HepG2 (cell line): Measurements from ENCODE around the gene PRXL2B. TPM values are rescaled to one million over a fixed set of nuclear protein-coding genes. Genes with fewer than 3 reads are reported as not detected.

Experiments used
- HDAC2 ChIP-seq: sonication (generic); formaldehyde crosslinking; IDR thresholded peaks from 2 replicates; pipeline ENCODE4 v1.4.0; 2020; ENCODE audit warnings: missing genetic modification reagents
- HOMEZ ChIP-seq: IDR thresholded peaks from 2 replicates; pipeline ENCODE4 v1.6.1; 2016; ENCODE audit warnings: low read depth
- HOXA3 ChIP-seq: sonication (generic); formaldehyde crosslinking; IDR thresholded peaks from 2 replicates; pipeline ENCODE4 v1.5.0; 2020; ENCODE audit warnings: missing genetic modification reagents
- IRF2 ChIP-seq: IDR thresholded peaks from 2 replicates; pipeline ENCODE4 v1.6.1; 2018; ENCODE audit warnings: missing genetic modification reagents, missing compliant biosample characterization
- KAT8 ChIP-seq: IDR thresholded peaks from 2 replicates; pipeline ENCODE4 v1.6.1; 2016; ENCODE audit warnings: missing genetic modification reagents, missing compliant biosample characterization
- PAX8 ChIP-seq: sonication (generic); formaldehyde crosslinking; IDR thresholded peaks from 2 replicates; pipeline ENCODE4 v1.8.0; 2022; ENCODE audit warnings: mild to moderate bottlenecking, missing genetic modification reagents, borderline replicate concordance
- PHF5A ChIP-seq: IDR thresholded peaks from one replicate; pipeline ENCODE4 v1.6.1; 2018; ENCODE audit warnings: low read depth, missing genetic modification reagents; ENCODE audit not compliant: unreplicated experiment
- PPARG ChIP-seq: conservative IDR thresholded peaks from 2 replicates; pipeline ENCODE4 v1.6.1; 2016; ENCODE audit warnings: missing biosample characterization, missing genetic modification reagents
- SKI ChIP-seq: fragments of 450-650 bp; IDR thresholded peaks from one replicate; pipeline ENCODE4 v1.6.1; 2018; ENCODE audit warnings: mild to moderate bottlenecking; ENCODE audit not compliant: partially characterized antibody
- SP5 ChIP-seq: IDR thresholded peaks from 2 replicates; pipeline ENCODE4 v1.6.1; 2016; ENCODE audit warnings: low read depth, borderline replicate concordance
- ZBTB1 ChIP-seq: sonication (generic); formaldehyde crosslinking; IDR thresholded peaks from 2 replicates; pipeline ENCODE4 v1.4.0; 2020; ENCODE audit warnings: missing genetic modification reagents, borderline replicate concordance
- ZFP36 ChIP-seq: fragments of 150-350 bp; IDR thresholded peaks from 2 replicates; pipeline ENCODE4 v1.6.1; 2018; ENCODE audit warnings: borderline replicate concordance, low read length, low read depth; ENCODE audit not compliant: partially characterized antibody
- ZNF205 ChIP-seq: IDR thresholded peaks from 2 replicates; pipeline ENCODE4 v1.6.1; 2018; ENCODE audit warnings: missing biosample characterization, missing genetic modification reagents
- ZNF225 ChIP-seq: sonication (generic); formaldehyde crosslinking; IDR thresholded peaks from 2 replicates; pipeline ENCODE4 v1.4.0; 2020; ENCODE audit warnings: mild to moderate bottlenecking, missing genetic modification reagents
- ZNF547 ChIP-seq: sonication (generic); formaldehyde crosslinking; IDR thresholded peaks from 2 replicates; pipeline ENCODE4 v1.5.1; 2020; ENCODE audit warnings: mild to moderate bottlenecking, missing genetic modification reagents
- ZNF564 ChIP-seq: sonication (generic); formaldehyde crosslinking; IDR thresholded peaks from 2 replicates; pipeline ENCODE4 v1.8.1; 2023; ENCODE audit warnings: mild to moderate bottlenecking, missing genetic modification reagents
- ZNF687 ChIP-seq: sonication (generic); formaldehyde crosslinking; IDR thresholded peaks from 2 replicates; pipeline ENCODE4 v1.5.1; 2020; ENCODE audit warnings: mild to moderate bottlenecking, missing genetic modification reagents, moderate library complexity
- ZNF746 ChIP-seq: sonication (generic); formaldehyde crosslinking; IDR thresholded peaks from 2 replicates; pipeline ENCODE4 v1.8.0; 2022; ENCODE audit warnings: mild to moderate bottlenecking, missing genetic modification reagents
- ZNF770 ChIP-seq: sonication (generic); formaldehyde crosslinking; IDR thresholded peaks from 2 replicates; pipeline ENCODE4 v1.5.0; 2020; ENCODE audit warnings: mild to moderate bottlenecking, missing genetic modification reagents
- polyA plus RNA-seq, 8 experiments: library from polyadenylated mRNA; depleted of rRNA in 3 of 8; stranded (reverse) in 7 of 8; unstranded in 1 of 8; fragments of >200 nt; fragmentation: Illumina TruSeq in 4 of 8; extraction: Trizol in 4 of 8; gene quantifications; 2 replicates each; pipeline versions ENCODE4 v1.2.1 to v1.2.3, GENCODE V29; 2011 to 2016; ENCODE audit warnings: low read depth in 4 of 8, missing spikeins in 1 of 8, mixed read lengths in 1 of 8; ENCODE audit not compliant: insufficient read depth in 1 of 8
- total RNA-seq, 5 experiments: library from RNA; depleted of rRNA; stranded (reverse); fragments of >200 nt; fragmentation: Illumina TruSeq; extraction: Trizol; gene quantifications; 2 replicates each; pipeline ENCODE4 v1.2.3, GENCODE V29; 2016; ENCODE audit warnings: low read depth in 1 of 5
- TF ChIP-seq, protein P1 (sequence below): sonication (generic); formaldehyde crosslinking; IDR thresholded peaks from 2 replicates; pipeline ENCODE4 v1.4.0; 2020; ENCODE audit warnings: missing genetic modification reagents, mild to moderate bottlenecking, borderline replicate concordance

Gene PRXL2B
- total and polyA plus RNA-seq, 2 of the 13 experiments (the other 11 are each of a cell fraction or from before 2014, with no cell fraction given) = 16.8 to 22.1 TPM

GRCh38 chr1:2548068-2548589 is 38.4 kb upstream of the PRXL2B start (continued):
- no peak for TF ChIP-seq ZNF687 (CRISPR knock-in tag)
- TF ChIP-seq PAX8 = no peak
- TF ChIP-seq ZNF225 (CRISPR knock-in tag) = no peak; the same call in 1 of the 2 replicates
- TF ChIP-seq SP5 = peak; percentile 19; the same call in 1 of the 2 replicates
- no peak for TF ChIP-seq ZNF205 (CRISPR knock-in tag)
- TF ChIP-seq SKI = peak; percentile 40
- no peak for TF ChIP-seq IRF2 (CRISPR knock-in tag)
- TF ChIP-seq ZNF547 (CRISPR knock-in tag) = no peak; the same call in none of the 2 replicates
- no peak for TF ChIP-seq HOMEZ (CRISPR knock-in tag)
- no peak for TF ChIP-seq PHF5A (CRISPR knock-in tag)
- peak; percentile 26; the same call in 1 of the 2 replicates for TF ChIP-seq HDAC2 (CRISPR knock-in tag)
- TF ChIP-seq, protein P1, sequence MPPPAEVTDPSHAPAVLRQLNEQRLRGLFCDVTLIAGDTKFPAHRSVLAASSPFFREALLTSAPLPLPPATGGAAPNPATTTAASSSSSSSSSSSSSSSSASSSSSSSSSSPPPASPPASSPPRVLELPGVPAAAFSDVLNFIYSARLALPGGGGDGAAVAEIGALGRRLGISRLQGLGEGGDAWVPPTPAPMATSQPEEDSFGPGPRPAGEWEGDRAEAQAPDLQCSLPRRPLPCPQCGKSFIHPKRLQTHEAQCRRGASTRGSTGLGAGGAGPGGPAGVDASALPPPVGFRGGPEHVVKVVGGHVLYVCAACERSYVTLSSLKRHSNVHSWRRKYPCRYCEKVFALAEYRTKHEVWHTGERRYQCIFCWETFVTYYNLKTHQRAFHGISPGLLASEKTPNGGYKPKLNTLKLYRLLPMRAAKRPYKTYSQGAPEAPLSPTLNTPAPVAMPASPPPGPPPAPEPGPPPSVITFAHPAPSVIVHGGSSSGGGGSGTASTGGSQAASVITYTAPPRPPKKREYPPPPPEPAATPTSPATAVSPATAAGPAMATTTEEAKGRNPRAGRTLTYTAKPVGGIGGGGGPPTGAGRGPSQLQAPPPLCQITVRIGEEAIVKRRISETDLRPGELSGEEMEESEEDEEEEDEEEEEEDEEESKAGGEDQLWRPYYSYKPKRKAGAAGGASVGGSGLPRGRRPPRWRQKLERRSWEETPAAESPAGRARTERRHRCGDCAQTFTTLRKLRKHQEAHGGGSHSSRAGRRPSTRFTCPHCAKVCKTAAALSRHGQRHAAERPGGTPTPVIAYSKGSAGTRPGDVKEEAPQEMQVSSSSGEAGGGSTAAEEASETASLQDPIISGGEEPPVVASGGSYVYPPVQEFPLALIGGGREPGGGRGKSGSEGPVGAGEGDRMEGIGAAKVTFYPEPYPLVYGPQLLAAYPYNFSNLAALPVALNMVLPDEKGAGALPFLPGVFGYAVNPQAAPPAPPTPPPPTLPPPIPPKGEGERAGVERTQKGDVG = no peak
- no peak for TF ChIP-seq ZNF770 (CRISPR knock-in tag)
- TF ChIP-seq HOXA3 (CRISPR knock-in tag) = no peak; the same call in 1 of the 2 replicates
- no peak for TF ChIP-seq ZBTB1 (CRISPR knock-in tag)
- no peak; the same call in 1 of the 2 replicates for TF ChIP-seq PPARG
- TF ChIP-seq ZFP36 = no peak
- TF ChIP-seq ZNF746 = no peak
- no peak for TF ChIP-seq ZNF564 (CRISPR knock-in tag)
- 0 out of 2 replicates have a peak, but pooled peaks have one; percentile 20 for TF ChIP-seq KAT8 (CRISPR knock-in tag)
